HepG2 (cell line): ENCODE measurements around the gene B4GALT7. TPM values are rescaled to one million over a fixed set of nuclear protein-coding genes. Genes with fewer than 3 reads are reported as not detected.

Source experiments
- ATAC-seq: fragments of 200-7000 bp; cut with Tn5 transposase; 3 replicates; pipeline ENCODE4 v1.9.1; 2020; ENCODE audit warnings: mild to moderate bottlenecking, moderate library complexity
- BruUV-seq: library from RNA; stranded (reverse); fragments of 400-500 nt; replicated peaks from 2 replicates; lab custom pipeline; 2021; lab: Mats Ljungman, UMichigan
- CTCF ChIA-PET: fragments of 300-600 bp; formaldehyde crosslinking; extraction: SDS; loops from one replicate; lab custom pipeline; 2021; ENCODE audit warnings: low total read pairs, inconsistent platforms, low intra/inter-chr PET ratio; lab: Yijun Ruan, JAX
- POLR2A ChIA-PET: fragments of 350-600 bp; sonication (Branson Sonifier 250); formaldehyde crosslinking; loops from one replicate; lab custom pipeline; 2020; ENCODE audit warnings: antibody characterized with exemption, inconsistent platforms; lab: Yijun Ruan, JAX
- DNase-seq: peaks from one replicate; pipeline ENCODE4 v3.0.0-alpha.2; 2015; ENCODE audit warnings: low spot score
- FAIRE-seq: peaks from 3 replicates; lab custom pipeline; 2011; peaks lifted over from hg19 to GRCh38; lab: Jason Lieb, UNC
- H2AFZ ChIP-seq: one replicate; pipeline ENCODE4 v1.6.1; 2011; ENCODE audit warnings: low read length, inconsistent platforms
- H3K27ac ChIP-seq: fragments of 300-600 bp; 3 replicates; pipeline ENCODE4 v1.8.0; 2011; ENCODE audit warnings: mixed run types, mild to moderate bottlenecking, mixed read lengths, low read length, inconsistent platforms; ENCODE audit not compliant: insufficient read depth; ENCODE audit errors: extremely low read length
- H3K27me3 ChIP-seq, 2 experiments: fragments of 200-600 bp in 1 of 2; 2 replicates in 1 of 2; 3 replicates in 1 of 2; pipeline versions ENCODE4 v1.6.0 to v1.8.0; 2011; ENCODE audit warnings: low read length in 2 of 2, mild to moderate bottlenecking in 2 of 2, moderate library complexity in 2 of 2, inconsistent platforms in 1 of 2; ENCODE audit not compliant: insufficient read depth in 2 of 2, control insufficient read depth in 1 of 2
- H3K36me3 ChIP-seq, 2 experiments: fragments of 200-600 bp in 1 of 2; replicated peaks in 1 of 2; 2 replicates in 1 of 2; 3 replicates in 1 of 2; pipeline versions ENCODE4 v1.5.1 to v1.8.0; 2011; ENCODE audit warnings: low read length in 2 of 2, inconsistent platforms in 1 of 2; ENCODE audit not compliant: insufficient read depth in 2 of 2, control insufficient read depth in 1 of 2
- H3K4me1 ChIP-seq: 2 replicates; pipeline ENCODE4 v1.5.1; 2012; ENCODE audit warnings: low read length, inconsistent platforms; ENCODE audit not compliant: insufficient read depth
- H3K4me2 ChIP-seq: 2 replicates; pipeline ENCODE4 v1.6.0; 2011; ENCODE audit warnings: low read depth, low read length, inconsistent platforms
- H3K4me3 ChIP-seq, 3 experiments: fragments of 200-600 bp in 1 of 3; sonication (generic), shearing (Covaris generic) in 1 of 3; replicated peaks in 1 of 3; 2 replicates each; pipeline ENCODE4 v1.5.1; 2011 to 2016; ENCODE audit warnings: low read length in 3 of 3, inconsistent platforms in 2 of 3, low read depth in 2 of 3, mild to moderate bottlenecking in 2 of 3, control low read depth in 1 of 3, mixed read lengths in 1 of 3; ENCODE audit not compliant: insufficient read depth in 1 of 3
- H3K79me2 ChIP-seq: one replicate; pipeline ENCODE4 v1.6.1; 2011; ENCODE audit warnings: low read length, inconsistent platforms; ENCODE audit not compliant: insufficient read depth
- H3K9ac ChIP-seq: 2 replicates; pipeline ENCODE4 v1.6.0; 2011; ENCODE audit warnings: mild to moderate bottlenecking, low read depth, low read length, inconsistent platforms; ENCODE audit not compliant: insufficient read depth
- H3K9me3 ChIP-seq: 2 replicates; pipeline ENCODE4 v1.5.1; 2012; ENCODE audit warnings: mild to moderate bottlenecking, low read length
- H4K20me1 ChIP-seq: 2 replicates; pipeline ENCODE4 v1.6.0; 2011; ENCODE audit warnings: inconsistent platforms, mild to moderate bottlenecking, low read length, moderate library complexity; ENCODE audit not compliant: insufficient read depth
- CC2D1A ChIP-seq: sonication (generic); formaldehyde crosslinking; IDR thresholded peaks from 2 replicates; pipeline ENCODE4 v1.8.1; 2023; ENCODE audit warnings: mild to moderate bottlenecking, missing genetic modification reagents
- CCDC6 ChIP-seq: sonication (generic); formaldehyde crosslinking; IDR thresholded peaks from 2 replicates; pipeline ENCODE4 v1.8.1; 2022; ENCODE audit warnings: mild to moderate bottlenecking, missing genetic modification reagents, moderate library complexity
- ELF1 ChIP-seq: sonication (generic); formaldehyde crosslinking; IDR thresholded peaks from 2 replicates; pipeline ENCODE4 v1.4.0; 2020; ENCODE audit warnings: missing genetic modification reagents
- JUN ChIP-seq: sonication (generic); formaldehyde crosslinking; IDR thresholded peaks from 2 replicates; pipeline ENCODE4 v1.4.0; 2020; ENCODE audit warnings: mild to moderate bottlenecking, missing genetic modification reagents
- KDM6A ChIP-seq: IDR thresholded peaks from 2 replicates; pipeline ENCODE4 v1.6.1; 2016; ENCODE audit warnings: low read depth
- KMT2A ChIP-seq: sonication (generic); formaldehyde crosslinking; IDR thresholded peaks from 2 replicates; pipeline ENCODE4 v1.4.0; 2020; ENCODE audit warnings: missing genetic modification reagents
- MED1 ChIP-seq: sonication (generic); formaldehyde crosslinking; IDR thresholded peaks from 2 replicates; pipeline ENCODE4 v1.4.0; 2020; ENCODE audit warnings: missing genetic modification reagents
- NFRKB ChIP-seq: fragments of 450-650 bp; IDR thresholded peaks from 2 replicates; pipeline ENCODE4 v1.6.1; 2017
- PAX8 ChIP-seq: sonication (generic); formaldehyde crosslinking; IDR thresholded peaks from 2 replicates; pipeline ENCODE4 v1.8.0; 2022; ENCODE audit warnings: mild to moderate bottlenecking, missing genetic modification reagents, borderline replicate concordance
- SRY ChIP-seq: sonication (generic); formaldehyde crosslinking; IDR thresholded peaks from 2 replicates; pipeline ENCODE4 v1.8.0; 2022; ENCODE audit warnings: mild to moderate bottlenecking, missing genetic modification reagents
- ZBTB20 ChIP-seq: sonication (generic); formaldehyde crosslinking; IDR thresholded peaks from 2 replicates; pipeline ENCODE4 v1.8.1; 2023; ENCODE audit warnings: missing genetic modification reagents, low read depth, mild to moderate bottlenecking, borderline replicate concordance
- ZNF781 ChIP-seq: sonication (generic); formaldehyde crosslinking; IDR thresholded peaks from 2 replicates; pipeline ENCODE4 v1.5.1; 2020; ENCODE audit warnings: borderline replicate concordance, mild to moderate bottlenecking, missing genetic modification reagents; ENCODE audit errors: not compliant biosample characterization
- WGBS: methylation state at CpG from one replicate; pipeline ENCODE4 v1.1.6; 2017; ENCODE audit warnings: low lambda C conversion rate; 5-methylcytosine and 5-hydroxymethylcytosine counted together
- in situ Hi-C: cut with HindIII; loops from 2 replicates; pipeline ENCODE4 v1.10.0; 2017; ENCODE audit warnings: low pct_unique_long_range_greater_than_20kb; ENCODE audit not compliant: extremely low pct_ligation_motif_present
- intact Hi-C: fragments of 100-400 bp; cut with micrococcal nuclease; formaldehyde crosslinking; loops from one replicate; pipeline ENCODE4 v1.10.0; 2022; ENCODE audit not compliant: unreplicated experiment
- polyA plus RNA-seq, 8 experiments: library from polyadenylated mRNA; depleted of rRNA in 3 of 8; stranded (reverse) in 7 of 8; unstranded in 1 of 8; fragments of >200 nt; fragmentation: Illumina TruSeq in 4 of 8; extraction: Trizol in 4 of 8; gene quantifications; 2 replicates each; pipeline versions ENCODE4 v1.2.1 to v1.2.3, GENCODE V29; 2011 to 2016; ENCODE audit warnings: low read depth in 4 of 8, missing spikeins in 1 of 8, mixed read lengths in 1 of 8; ENCODE audit not compliant: insufficient read depth in 1 of 8
- total RNA-seq, 5 experiments: library from RNA; depleted of rRNA; stranded (reverse); fragments of >200 nt; fragmentation: Illumina TruSeq; extraction: Trizol; gene quantifications; 2 replicates each; pipeline ENCODE4 v1.2.3, GENCODE V29; 2016; ENCODE audit warnings: low read depth in 1 of 5
- TF ChIP-seq, protein P1 (sequence below), 2 experiments: sonication (generic) in 1 of 2; formaldehyde crosslinking in 1 of 2; IDR thresholded peaks; 2 replicates each; pipeline versions ENCODE4 v1.4.0 to v1.6.1; 2016 to 2020; ENCODE audit warnings: borderline replicate concordance in 1 of 2, low read depth in 1 of 2, mild to moderate bottlenecking in 1 of 2, missing genetic modification reagents in 1 of 2
- TF ChIP-seq, protein P2 (sequence below), 2 experiments: IDR thresholded peaks; 2 replicates each; pipeline ENCODE4 v1.6.1; 2011 to 2012; ENCODE audit warnings: low read length in 2 of 2, borderline replicate concordance in 1 of 2, low read depth in 1 of 2, mild to moderate bottlenecking in 1 of 2, moderate library complexity in 1 of 2
- TF ChIP-seq, protein P3 (sequence below): sonication (generic); formaldehyde crosslinking; IDR thresholded peaks from 2 replicates; pipeline ENCODE4 v1.5.0; 2020; ENCODE audit warnings: mild to moderate bottlenecking, low read depth, missing genetic modification reagents, borderline replicate concordance

The B4GALT7 gene
- total and polyA plus RNA-seq, 2 of the 13 experiments (the other 11 are each of a cell fraction or from before 2014, with no cell fraction given): 16.4 to 20.5 TPM

DNA sequence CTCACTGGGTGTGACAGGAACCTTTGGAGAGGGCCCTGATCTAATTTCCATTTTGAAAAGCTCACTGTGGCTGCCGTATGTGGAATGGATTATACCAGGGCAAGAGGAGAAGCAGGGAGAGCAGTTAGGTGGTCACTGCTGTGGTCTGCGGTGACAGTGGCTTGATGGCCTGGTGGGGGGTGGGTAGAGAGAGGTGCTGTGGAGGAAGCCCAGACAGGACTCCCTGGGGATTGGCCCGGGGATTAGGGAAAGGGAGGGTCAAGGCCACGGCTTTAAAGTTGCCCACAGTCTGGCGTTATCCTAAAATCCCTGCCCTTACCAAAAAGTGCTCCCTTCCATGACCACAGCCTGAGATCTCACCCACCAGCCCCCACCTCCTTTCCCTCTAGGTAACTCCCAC is 4.7 kb downstream of the B4GALT7 start (continued):
- TF ChIP-seq, protein P1, sequence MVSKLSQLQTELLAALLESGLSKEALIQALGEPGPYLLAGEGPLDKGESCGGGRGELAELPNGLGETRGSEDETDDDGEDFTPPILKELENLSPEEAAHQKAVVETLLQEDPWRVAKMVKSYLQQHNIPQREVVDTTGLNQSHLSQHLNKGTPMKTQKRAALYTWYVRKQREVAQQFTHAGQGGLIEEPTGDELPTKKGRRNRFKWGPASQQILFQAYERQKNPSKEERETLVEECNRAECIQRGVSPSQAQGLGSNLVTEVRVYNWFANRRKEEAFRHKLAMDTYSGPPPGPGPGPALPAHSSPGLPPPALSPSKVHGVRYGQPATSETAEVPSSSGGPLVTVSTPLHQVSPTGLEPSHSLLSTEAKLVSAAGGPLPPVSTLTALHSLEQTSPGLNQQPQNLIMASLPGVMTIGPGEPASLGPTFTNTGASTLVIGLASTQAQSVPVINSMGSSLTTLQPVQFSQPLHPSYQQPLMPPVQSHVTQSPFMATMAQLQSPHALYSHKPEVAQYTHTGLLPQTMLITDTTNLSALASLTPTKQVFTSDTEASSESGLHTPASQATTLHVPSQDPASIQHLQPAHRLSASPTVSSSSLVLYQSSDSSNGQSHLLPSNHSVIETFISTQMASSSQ (IDR thresholded peaks at IDR 0.05; ENCODE audit: low read depth): no peak
- TF ChIP-seq, protein P1 (CRISPR knock-in tag; IDR thresholded peaks at IDR 0.05; ENCODE audit: borderline replicate concordance): no peak
- TF ChIP-seq ZNF781 (CRISPR knock-in tag) (no peak), PAX8 (CRISPR knock-in tag) (no peak), CCDC6 (CRISPR knock-in tag) (no peak)

DNA sequence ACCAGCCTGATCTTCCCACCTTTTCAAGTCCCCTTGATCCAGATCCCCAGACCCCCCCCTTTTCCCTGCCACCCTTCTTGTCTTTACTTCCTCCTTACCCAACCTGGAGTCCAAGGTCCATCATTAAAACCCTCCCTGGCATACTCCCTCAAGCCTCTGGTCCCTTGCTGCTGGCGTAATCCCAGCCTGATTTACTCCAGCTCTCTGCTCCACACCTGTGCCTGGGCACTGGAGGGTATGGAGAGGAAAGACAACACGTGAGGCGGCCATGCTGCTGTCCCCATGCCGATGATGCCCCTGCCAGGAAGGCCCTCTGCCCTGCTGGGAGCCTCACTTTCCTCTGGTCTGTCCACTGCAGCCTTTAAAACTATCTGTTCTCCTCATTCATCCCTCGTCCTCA is 5.1 kb downstream of the B4GALT7 start:
- 92% methylated on average over 5 of the region's 5 CpGs for WGBS
- in situ Hi-C loops (loop anchor here (25.0 kb wide), 1 partner anchor 457 kb away; no protein-coding TSS in a partner anchor), intact Hi-C loops (no loop called here)
- Histone ChIP-seq H3K27me3 (no peaks in the 10 kb centered on the region), H3K9ac (no peak overlapping the region), H2AFZ (no peak overlapping the region), H3K4me1 (peaks cover 25% of the 10 kb centered on the region), H3K9me3 (no peaks in the 10 kb centered on the region), H3K4me3 (no peak overlapping the region), H3K36me3 (no peaks in the 10 kb centered on the region; a peak in 2 of 5 replicates), H3K27ac (no peak overlapping the region)
- BruUV-seq: no TSS peak
- POLR2A ChIA-PET: no interaction called here
- CTCF ChIA-PET: no interaction called here
- ATAC-seq (no peak), DNase-seq (no peak)
- TF ChIP-seq ELF1 (CRISPR knock-in tag): no peak
- TF ChIP-seq JUN (CRISPR knock-in tag): no peak
- TF ChIP-seq MED1: no peak
- TF ChIP-seq NFRKB: no peak
- no peak for TF ChIP-seq KMT2A (CRISPR knock-in tag)
- TF ChIP-seq CC2D1A: no peak
- TF ChIP-seq ZBTB20 (CRISPR knock-in tag): no peak
- no peak for TF ChIP-seq SRY (CRISPR knock-in tag)
- TF ChIP-seq, protein P2, sequence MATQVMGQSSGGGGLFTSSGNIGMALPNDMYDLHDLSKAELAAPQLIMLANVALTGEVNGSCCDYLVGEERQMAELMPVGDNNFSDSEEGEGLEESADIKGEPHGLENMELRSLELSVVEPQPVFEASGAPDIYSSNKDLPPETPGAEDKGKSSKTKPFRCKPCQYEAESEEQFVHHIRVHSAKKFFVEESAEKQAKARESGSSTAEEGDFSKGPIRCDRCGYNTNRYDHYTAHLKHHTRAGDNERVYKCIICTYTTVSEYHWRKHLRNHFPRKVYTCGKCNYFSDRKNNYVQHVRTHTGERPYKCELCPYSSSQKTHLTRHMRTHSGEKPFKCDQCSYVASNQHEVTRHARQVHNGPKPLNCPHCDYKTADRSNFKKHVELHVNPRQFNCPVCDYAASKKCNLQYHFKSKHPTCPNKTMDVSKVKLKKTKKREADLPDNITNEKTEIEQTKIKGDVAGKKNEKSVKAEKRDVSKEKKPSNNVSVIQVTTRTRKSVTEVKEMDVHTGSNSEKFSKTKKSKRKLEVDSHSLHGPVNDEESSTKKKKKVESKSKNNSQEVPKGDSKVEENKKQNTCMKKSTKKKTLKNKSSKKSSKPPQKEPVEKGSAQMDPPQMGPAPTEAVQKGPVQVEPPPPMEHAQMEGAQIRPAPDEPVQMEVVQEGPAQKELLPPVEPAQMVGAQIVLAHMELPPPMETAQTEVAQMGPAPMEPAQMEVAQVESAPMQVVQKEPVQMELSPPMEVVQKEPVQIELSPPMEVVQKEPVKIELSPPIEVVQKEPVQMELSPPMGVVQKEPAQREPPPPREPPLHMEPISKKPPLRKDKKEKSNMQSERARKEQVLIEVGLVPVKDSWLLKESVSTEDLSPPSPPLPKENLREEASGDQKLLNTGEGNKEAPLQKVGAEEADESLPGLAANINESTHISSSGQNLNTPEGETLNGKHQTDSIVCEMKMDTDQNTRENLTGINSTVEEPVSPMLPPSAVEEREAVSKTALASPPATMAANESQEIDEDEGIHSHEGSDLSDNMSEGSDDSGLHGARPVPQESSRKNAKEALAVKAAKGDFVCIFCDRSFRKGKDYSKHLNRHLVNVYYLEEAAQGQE (IDR thresholded peaks at IDR 0.05; ENCODE audit: borderline replicate concordance in 1 of 2, low read depth in 1 of 2, low read length in 2 of 2): no peak
- TF ChIP-seq, protein P3, sequence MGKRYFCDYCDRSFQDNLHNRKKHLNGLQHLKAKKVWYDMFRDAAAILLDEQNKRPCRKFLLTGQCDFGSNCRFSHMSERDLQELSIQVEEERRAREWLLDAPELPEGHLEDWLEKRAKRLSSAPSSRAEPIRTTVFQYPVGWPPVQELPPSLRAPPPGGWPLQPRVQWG: no peak
- TF ChIP-seq KDM6A (CRISPR knock-in tag): no peak
- TF ChIP-seq, all 625 proteins: peak for 0
- H3K4me2 ChIP-seq: no peak overlapping the region
- peaks cover 5% of the 10 kb centered on the region for H3K79me2 ChIP-seq
- no peak for FAIRE-seq
- no peaks in the 10 kb centered on the region for H4K20me1 ChIP-seq
